ENCODE data around the gene PPP1R12B.
A peak's percentile ranks its signal among the peaks of the same experiment; 100 is the strongest.

PPP1R12B gene

DNA sequence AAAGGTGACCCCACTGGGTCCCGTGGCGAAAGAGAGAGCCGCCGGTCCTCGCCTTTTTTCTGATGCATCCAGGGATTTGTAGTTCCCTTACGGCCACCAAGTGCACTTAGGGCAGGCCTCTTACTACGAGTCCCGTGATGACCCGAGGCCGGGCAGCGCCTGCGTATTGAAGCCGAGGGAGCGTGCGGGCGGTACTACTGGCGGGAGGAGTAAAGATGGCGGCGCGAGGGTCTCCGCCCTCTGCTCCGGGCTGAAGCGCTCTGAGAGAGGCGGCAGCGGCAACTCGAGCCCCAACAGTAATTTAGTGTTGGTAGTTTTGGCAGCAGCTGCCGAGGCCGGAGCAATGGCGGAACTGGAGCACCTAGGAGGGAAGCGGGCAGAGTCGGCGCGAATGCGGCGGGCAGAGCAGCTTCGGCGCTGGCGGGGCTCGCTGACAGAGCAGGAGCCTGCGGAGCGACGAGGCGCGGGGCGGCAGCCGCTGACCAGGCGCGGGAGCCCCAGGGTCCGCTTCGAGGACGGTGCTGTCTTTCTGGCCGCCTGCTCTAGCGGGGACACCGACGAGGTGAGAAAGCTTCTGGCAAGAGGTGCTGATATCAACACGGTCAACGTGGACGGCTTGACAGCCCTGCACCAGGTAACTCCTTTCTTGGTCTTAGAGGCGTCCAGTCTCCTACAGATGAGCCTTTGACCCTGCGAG lies at the start of gene PPP1R12B:
Gene PPP1R12B (plus strand): TSS at position 191 of the 697 bp plus-strand sequence. CDS start 153 bp downstream, at position 344.
- DNase-seq (ENCODE audit: low read depth in 2 of 2): peak; percentile 97 to 98

- no peak for DNase-seq (ENCODE audit: low read depth in 2 of 2)
Measured at GRCh38 chr1:202302166-202302565, 46.3 kb upstream of the PPP1R12B start.

GRCh38 chr1:202304375-202304774 lies 44.1 kb upstream of the PPP1R12B start:
- no peak for DNase-seq (ENCODE audit: low read depth in 2 of 2)

DNA sequence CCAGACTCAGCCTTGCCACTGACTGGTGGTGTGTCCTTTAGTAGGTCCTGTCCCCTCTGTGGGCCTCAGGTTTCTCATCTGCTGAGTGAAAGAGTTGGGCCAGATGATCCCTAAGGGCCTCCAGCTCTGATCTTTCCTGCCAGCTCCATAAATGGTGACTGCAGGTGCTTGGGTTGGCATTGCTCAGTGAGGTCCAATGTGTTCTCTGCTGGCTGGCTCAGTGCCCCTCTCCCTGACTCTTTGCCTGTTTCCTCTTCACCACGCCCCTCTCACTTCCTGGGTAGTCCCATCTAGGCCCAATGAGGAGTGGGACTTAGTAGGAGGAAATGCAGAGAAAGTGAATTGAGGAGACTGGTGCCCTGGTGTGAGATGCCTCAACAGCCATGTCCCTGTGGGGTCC lies 43.3 kb upstream of the PPP1R12B start:
- DNase-seq (ENCODE audit: low read depth in 2 of 2): no peak

DNA sequence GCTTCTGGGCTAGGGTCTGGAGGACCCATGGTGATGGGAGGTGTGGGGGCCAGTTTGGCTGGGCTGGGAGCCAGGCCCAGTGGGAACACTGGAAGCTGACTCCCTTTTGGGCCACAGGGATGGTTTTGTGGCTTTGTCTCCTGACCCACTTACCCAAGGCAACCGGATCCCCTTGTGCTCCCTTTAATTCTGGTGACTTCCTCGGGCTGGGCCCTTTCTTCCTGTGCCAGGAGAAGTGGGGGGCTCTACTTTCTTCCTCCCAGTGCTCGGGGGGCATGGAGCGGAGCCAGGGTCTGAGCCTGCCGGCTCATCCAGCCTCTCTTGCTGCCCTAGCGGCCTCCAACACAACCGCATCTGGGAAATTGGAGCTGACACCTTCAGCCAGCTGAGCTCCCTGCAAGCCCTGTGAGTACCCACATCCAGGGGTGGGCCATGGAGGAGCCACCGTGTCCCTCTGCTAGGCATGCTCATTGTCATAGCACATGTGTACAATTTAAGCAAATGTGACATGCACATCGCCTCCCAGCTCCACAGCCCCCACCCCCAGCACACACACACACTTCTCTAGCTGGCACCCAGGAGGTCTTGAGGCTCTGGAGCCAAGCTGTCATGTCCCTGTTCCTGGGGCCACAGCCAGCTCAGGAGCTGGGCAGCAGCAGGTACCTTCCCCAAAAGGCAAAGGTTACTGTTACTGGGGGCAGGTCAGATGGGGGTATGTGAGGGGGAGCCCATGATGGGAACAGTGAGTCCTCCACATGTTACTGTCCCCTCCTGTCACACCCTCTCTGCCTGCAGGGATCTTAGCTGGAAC lies 41.8 kb upstream of the PPP1R12B start:
- no peak for DNase-seq (ENCODE audit: low read depth in 2 of 2)

DNA sequence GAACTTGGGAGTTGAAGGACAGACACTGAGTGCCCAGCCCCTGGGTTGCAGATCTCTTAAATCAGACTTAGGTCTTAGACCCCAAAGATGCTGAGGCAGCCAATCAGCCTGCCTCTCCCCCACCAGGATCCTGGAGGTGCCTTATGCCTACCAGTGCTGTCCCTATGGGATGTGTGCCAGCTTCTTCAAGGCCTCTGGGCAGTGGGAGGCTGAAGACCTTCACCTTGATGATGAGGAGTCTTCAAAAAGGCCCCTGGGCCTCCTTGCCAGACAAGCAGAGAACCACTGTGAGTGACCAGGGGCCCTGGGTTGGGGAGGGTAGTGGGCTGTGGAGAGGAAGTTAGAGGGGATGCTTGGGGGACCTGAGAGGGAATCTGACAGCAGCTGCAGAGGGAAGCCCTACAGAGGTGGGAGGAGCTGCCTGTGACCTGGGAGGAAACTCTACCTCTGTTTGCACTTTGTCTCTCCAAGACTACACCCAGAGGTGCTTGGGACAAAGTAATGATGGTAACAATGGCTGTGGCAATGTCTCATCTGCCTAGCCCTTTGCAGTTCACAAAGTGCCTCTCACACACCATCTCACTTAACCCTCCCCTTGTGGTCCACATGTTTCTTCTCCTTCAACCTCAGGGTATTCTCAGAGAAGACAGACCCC lies 38.3 kb upstream of the PPP1R12B start:
- DNase-seq (ENCODE audit: low read depth in 2 of 2): no peak

GRCh38 chr1:202310746-202311145 lies 37.8 kb upstream of the PPP1R12B start:
- DNase-seq (ENCODE audit: low read depth in 2 of 2): no peak

DNA sequence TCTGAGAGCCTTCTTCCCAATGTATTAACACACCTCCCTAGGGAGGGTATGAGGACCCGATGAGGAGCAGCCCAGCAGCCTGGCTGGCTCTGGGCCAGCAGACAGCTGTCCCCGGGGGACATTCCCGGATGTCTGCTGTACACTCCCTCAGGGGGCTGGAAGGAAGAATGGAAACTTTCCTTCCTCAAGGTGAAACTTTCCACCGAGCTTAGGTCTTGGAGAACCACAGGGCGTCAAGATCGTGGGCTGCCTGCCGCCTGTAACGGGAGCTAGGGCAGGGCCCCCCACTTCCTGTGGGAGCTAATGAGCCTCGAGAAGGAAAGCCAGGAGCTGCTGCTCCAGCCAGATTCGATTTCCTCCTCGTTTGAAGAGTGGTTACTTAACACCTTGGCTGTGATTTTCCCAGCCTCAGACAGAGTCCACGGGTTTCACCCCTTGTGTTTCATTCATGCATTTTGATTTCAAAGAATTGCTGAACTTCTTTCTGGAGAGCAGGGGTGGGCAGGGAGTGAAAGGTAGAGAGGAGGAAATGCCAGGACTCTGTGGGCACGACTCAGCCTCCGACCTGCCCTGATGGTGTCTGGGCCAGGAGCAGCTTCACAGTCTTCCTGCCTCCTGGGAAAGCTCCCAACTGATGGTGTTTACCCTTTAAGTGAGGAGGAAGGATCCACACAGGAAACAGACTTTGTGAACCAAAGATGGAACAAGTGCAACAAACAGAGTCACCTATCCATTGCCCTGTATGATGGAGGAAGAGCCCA lies 36.4 kb upstream of the PPP1R12B start:
- DNase-seq (ENCODE audit: low read depth in 2 of 2): no peak

- DNase-seq (ENCODE audit: low read depth in 2 of 2): peak; percentile 22 to 25
Measured at GRCh38 chr1:202315576-202316168, 32.8 kb upstream of the PPP1R12B start.

GRCh38 chr1:202316186-202316585 lies 32.3 kb upstream of the PPP1R12B start:
- DNase-seq (ENCODE audit: low read depth in 2 of 2): no peak

GRCh38 chr1:202317941-202318925 lies 30.3 kb upstream of the PPP1R12B start:
- DNase-seq (ENCODE audit: low read depth in 2 of 2): no peak

DNA sequence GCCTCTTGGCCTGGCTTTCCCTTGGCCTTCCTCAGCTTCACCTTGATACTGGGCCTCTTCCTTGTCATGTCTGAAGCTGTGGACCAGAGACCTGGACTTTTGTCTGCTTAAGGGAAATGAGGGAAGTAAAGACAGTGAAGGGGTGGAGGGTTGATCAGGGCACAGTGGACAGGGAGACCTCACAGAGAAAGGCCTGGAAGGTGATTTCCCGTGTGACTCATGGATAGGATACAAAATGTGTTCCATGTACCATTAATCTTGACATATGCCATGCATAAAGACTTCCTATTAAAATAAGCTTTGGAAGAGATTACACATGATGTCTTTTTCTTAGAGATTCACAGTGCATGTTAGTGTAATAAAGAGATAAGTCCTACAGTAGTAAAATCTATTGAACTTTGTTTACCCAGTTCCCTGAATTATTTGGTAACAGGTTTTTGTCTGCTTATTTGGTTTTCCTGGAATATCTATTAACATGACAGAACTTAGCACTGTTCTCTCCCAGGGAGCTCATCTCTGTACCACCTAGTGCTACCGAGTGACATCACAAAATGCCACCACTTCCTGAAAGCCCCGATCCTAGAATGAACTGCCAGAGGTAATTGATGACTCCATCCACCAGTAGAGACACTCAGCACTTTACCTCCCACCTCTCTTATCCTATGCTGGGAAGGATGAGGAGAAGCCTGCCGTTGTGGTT lies 29.0 kb upstream of the PPP1R12B start:
- DNase-seq (ENCODE audit: low read depth in 2 of 2): no peak

- no peak for DNase-seq (ENCODE audit: low read depth in 2 of 2)
Measured at GRCh38 chr1:202320081-202320405, 28.5 kb upstream of the PPP1R12B start.

DNA sequence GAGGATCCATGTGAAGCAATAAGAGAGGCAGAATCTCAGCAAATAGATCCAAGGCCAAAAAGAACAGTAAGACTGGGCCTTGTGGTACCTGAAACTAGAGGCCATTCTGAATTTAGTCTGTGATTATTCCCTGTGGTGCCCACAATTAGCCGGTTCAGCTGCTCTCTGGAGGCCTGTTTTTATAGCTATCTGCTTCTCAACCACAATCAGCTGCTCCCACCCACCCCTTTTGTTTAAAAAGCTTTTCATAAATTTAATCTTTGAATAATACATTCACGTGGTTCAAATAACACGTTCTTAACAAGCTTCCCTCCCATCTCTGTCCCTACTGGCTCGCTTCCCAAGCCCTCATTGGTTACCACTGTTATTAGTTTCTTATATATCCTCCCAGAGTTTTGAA lies 24.8 kb upstream of the PPP1R12B start:
- no peak for DNase-seq (ENCODE audit: low read depth in 2 of 2)

DNA sequence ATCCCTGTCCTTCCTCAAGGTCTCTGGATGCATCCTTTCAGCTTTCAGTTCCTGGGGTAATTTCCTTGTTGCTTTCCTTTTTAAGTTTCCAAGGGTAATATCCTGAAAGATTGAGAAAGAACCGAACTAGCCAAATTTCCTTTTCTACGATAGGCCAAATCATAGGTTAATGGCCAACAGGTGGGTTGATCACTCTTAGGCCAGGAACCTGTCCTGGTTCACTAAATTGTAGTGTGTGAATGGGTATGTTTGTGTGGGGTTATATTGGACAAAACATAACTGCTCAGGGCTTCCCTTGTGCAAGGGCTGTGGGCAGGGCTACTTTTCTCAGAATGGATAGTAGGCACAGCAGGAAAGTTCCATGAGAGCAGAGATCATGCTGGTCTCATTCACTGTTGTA lies 23.9 kb upstream of the PPP1R12B start:
- no peak for DNase-seq (ENCODE audit: low read depth in 2 of 2)

DNA sequence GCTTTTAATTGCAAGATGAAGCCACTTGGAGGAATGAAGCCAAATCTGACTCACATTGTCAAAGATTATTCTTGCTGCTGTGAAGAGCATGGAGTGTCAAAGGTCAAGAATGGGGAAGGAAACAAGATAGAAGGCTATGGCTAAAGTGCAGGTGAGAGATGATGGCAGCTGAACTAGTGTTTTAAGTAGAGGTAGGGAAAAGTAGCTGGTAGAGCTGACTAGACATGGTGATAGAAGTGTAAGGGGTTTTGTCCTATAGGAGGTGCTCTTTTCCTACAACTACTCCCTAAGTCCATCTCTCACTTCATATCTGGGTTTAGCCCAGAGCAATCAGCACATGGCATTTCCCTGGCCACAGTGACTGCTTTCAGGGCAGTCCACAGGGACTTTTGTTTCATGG lies 18.6 kb upstream of the PPP1R12B start:
- DNase-seq (ENCODE audit: low read depth in 2 of 2): no peak

DNA sequence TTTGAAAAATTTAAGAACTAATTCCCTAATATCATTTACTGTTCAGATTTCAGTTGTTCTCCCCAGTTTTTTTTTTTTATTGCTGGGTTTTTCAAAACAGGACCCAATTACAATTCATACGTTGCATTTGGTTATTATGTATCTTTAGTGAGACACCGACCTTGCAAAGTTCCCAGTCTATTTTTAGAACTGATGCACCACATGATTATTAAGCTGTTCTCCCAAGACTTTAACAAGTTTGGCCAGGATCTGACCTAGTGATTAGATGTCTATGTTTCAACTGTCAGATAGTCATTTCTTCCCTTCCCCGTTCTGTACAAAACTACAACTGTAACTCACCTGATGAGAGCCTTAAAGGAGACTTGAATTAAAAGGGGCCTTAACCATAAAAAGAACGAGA lies 14.6 kb upstream of the PPP1R12B start:
- no peak for DNase-seq (ENCODE audit: low read depth in 2 of 2)

- peak in 1 of 2 experiments; percentile 24 for DNase-seq (ENCODE audit: low read depth in 2 of 2)
Measured at GRCh38 chr1:202343652-202344349, 4.7 kb upstream of the PPP1R12B start.

GRCh38 chr1:202348005-202348508 lies 442 bp upstream of the PPP1R12B start:
- DNase-seq (ENCODE audit: low read depth in 2 of 2): no peak
